GM18951 (cell line): ENCODE data around the gene GRM5.

ENCODE experiments used
- POLR2A ChIP-seq: IDR thresholded peaks from 4 replicates; pipeline ENCODE4 v1.6.1; 2011; ENCODE audit warnings: mild to moderate bottlenecking; ENCODE audit not compliant: insufficient read length, insufficient read depth; ENCODE audit errors: extremely low read depth
- in situ Hi-C: fragments of 300-500 bp; cut with MboI; formaldehyde crosslinking; loops from one replicate; pipeline ENCODE4 v1.12.0; 2022; ENCODE audit warnings: low sequenced_read_pairs, mixed read lengths, inconsistent platforms; ENCODE audit not compliant: unreplicated experiment

The GRM5 gene

DNA sequence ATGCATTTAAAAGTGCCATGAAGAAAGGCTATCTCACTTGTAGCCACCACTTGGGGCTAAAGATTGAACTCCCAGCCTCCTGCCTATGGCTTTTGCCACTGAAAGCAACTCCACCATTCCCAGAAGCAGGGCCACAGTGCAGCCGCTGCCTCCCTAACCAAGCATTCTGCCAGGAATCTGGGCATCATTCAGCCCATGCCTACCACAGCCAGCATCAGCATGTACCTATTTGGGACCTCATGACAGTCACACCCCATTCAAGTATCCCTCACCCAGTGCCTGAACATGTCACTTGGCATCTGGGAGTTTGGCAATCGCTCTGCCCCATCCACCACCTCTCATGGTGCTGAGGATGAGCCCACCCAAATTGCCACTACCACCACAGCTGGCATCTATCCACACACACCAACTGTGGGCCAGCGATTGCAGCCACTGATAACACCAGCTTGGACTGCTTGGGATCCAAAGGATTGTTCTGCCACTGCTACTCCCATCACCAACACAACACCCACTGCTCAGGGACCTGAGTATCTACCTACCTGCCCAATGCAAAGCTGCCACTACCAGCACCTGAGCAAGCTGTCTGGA, 234.4 kb downstream of the GRM5 start:
- in situ Hi-C loops = no loop called here
- TF ChIP-seq POLR2A = no peak

GRCh38 chr11:88827018-88827676, 238.6 kb downstream of the GRM5 start:
- TF ChIP-seq POLR2A = no peak
- in situ Hi-C loops = no loop called here

GRCh38 chr11:88819616-88820015, 246.2 kb downstream of the GRM5 start:
- TF ChIP-seq POLR2A = no peak
- in situ Hi-C loops = no loop called here

GRCh38 chr11:88818978-88819377, 246.8 kb downstream of the GRM5 start:
- in situ Hi-C loops = no loop called here
- no peak for TF ChIP-seq POLR2A

GRCh38 chr11:88815505-88815904, 250.3 kb downstream of the GRM5 start:
- in situ Hi-C loops = no loop called here
- TF ChIP-seq POLR2A = no peak

- TF ChIP-seq POLR2A = no peak
- in situ Hi-C loops = no loop called here
These were observed 251.7 kb downstream of the GRM5 start for GRCh38 chr11:88814076-88814475.

GRCh38 chr11:88813233-88813915, 252.4 kb downstream of the GRM5 start:
- in situ Hi-C loops = no loop called here
- no peak for TF ChIP-seq POLR2A

GRCh38 chr11:88810420-88811097, 255.2 kb downstream of the GRM5 start:
- no peak for TF ChIP-seq POLR2A
- in situ Hi-C loops = no loop called here

- TF ChIP-seq POLR2A = no peak
- in situ Hi-C loops = no loop called here
These were observed 256.7 kb downstream of the GRM5 start for GRCh38 chr11:88809126-88809525.

- TF ChIP-seq POLR2A = no peak
- in situ Hi-C loops = no loop called here
These were observed 258.4 kb downstream of the GRM5 start for GRCh38 chr11:88807349-88807748.

- in situ Hi-C loops = no loop called here
These were observed 259.4 kb downstream of the GRM5 start for GRCh38 chr11:88806410-88806809.

DNA sequence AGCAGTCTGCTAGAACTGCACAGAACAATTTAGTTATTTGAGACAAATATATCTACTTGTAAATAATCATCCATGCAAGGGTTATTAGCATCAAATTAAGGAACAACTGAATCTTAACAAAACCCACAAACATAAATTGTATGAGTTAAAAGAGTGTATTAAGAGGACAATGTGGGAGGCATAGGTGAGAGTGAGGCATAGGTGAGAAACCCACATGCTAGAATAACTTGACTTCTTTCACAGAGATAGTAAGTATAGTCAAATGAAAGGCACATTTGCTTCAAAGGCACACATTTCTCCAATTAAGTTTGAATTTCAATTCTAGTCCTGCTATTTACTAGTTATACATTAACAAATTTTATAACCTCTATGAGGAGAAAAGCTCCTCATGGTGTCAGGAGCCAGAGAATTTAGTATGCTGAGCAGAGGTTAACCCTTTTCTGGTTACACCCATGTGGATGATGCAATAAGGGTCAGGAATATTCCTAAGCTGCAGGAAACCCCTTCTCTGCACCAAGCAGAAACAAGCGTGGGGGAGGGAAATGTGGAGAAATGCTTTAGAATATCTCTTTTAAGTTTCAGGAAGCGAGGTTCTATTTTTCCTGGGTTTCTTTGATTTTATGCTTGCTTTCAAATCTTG, 264.2 kb downstream of the GRM5 start:
- in situ Hi-C loops = no loop called here
- TF ChIP-seq POLR2A = no peak

More at GRCh38 chr11:88806410-88806809, 259.4 kb downstream of the GRM5 start:
- no peak for TF ChIP-seq POLR2A

- no peak for TF ChIP-seq POLR2A
- in situ Hi-C loops = no loop called here
These were observed 265.8 kb downstream of the GRM5 start for GRCh38 chr11:88799771-88800500.

DNA sequence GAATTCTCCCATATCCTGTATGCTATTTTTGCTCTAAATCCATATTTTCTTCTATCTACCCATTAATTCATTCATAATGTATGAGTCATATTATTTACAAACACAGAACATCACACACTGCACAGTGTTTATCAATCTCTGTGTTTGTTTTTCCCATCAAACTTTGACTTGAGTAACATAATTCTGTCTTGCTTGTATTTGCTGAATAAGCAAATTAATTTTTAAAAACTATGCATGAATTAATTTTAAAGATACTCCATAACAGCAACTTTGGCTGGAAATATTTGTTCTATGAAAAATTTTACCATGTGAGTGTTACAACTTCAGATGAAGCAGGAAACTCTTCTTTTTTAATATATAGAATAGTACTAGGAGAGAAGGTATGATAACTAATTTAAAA, 275.6 kb downstream of the GRM5 start:
- in situ Hi-C loops = no loop called here
- TF ChIP-seq POLR2A = no peak
